SH-SY5Y (cell line): Measurements from ENCODE around the gene KLHDC8B.

ENCODE experiments used
- GATA2 ChIP-seq: IDR thresholded peaks from 2 replicates; pipeline ENCODE4 v1.6.1; 2011; ENCODE audit warnings: mild to moderate bottlenecking, low read depth, low read length
- GATA3 ChIP-seq: IDR thresholded peaks from 2 replicates; pipeline ENCODE4 v1.6.1; 2011; ENCODE audit warnings: low read depth, mild to moderate bottlenecking, low read length, moderate library complexity

DNA sequence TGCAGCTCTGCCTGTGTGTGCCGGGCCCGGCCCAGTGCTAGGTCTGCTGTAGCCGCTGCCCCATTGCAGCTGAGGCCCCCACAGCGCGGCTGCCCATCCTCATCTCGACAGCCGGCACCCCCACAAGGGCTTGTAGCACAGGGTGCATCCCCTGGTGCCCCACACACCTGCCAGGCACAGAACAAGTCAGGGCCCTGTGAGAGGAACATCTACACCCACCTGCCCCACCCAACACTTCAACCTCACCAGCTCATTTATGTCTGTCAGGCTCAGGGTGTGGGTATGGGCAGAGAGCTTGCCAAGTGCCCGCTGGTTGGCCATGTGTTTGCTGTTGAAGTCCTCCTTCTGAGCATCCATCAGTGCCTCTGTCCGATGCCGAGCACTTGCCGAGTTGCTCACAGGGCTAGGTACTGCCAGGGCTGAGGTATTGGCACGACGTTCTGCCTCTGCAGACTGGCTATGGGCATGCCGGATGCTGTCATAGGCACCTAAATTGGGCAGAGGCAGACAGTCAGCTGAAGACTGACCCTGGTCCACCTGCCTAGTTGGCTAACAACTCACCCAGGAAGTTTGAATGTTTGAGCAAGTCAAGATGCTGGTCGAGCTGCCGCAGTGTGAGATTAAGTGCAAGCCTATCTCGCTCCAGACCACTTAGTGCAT, 48.4 kb upstream of the KLHDC8B start:
- TF ChIP-seq GATA3 = no peak
- TF ChIP-seq GATA2 = no peak
